HCT116 (cell line): ENCODE results near the gene PTPRS. TPM values are rescaled to one million over a fixed set of nuclear protein-coding genes. Genes with fewer than 3 reads are reported as not detected.

Experiments used
- ATAC-seq: fragments of 200-7000 bp; cut with Tn5 transposase; 2 replicates; pipeline ENCODE4 v1.9.1; 2020; ENCODE audit warnings: mild to moderate bottlenecking, moderate library complexity
- BruUV-seq: library from RNA; stranded (reverse); fragments of 400-500 nt; replicated peaks from 2 replicates; lab custom pipeline; 2021; lab: Mats Ljungman, UMichigan
- CTCF ChIA-PET: fragments of 300-600 bp; sonication (Branson Sonifier 250); formaldehyde crosslinking; loops from one replicate; lab custom pipeline; 2021; ENCODE audit warnings: antibody characterized with exemption; lab: Charles Lee
- POLR2A ChIA-PET: fragments of 300-600, 350-600 bp; sonication (Branson Sonifier 250); formaldehyde crosslinking; loops from one replicate; lab custom pipeline; 2021; ENCODE audit warnings: antibody characterized with exemption; lab: Charles Lee
- RAD21 ChIA-PET, 2 experiments: fragments of 300-600 bp; sonication (Branson Sonifier 250); formaldehyde crosslinking; loops; one replicate each; lab custom pipeline; 2023; ENCODE audit warnings: low total read pairs in 2 of 2; ENCODE audit not compliant: uncharacterized antibody in 2 of 2, unreplicated experiment in 2 of 2, low non-redundant PET in 1 of 2; lab: Charles Lee
- DNase-seq: peaks from one replicate; pipeline ENCODE4 v3.0.0-alpha.2; 2010; ENCODE audit warnings: low read depth, low spot score
- H2AFZ ChIP-seq: fragments of 200-600 bp; shearing (Covaris generic), sonication (generic); 2 replicates; pipeline ENCODE4 v1.6.1; 2017; ENCODE audit warnings: low read depth, mixed run types, mixed read lengths, antibody characterized with exemption, low read length; ENCODE audit not compliant: poor library complexity, severe bottlenecking
- H3K27ac ChIP-seq: 2 replicates; pipeline ENCODE4 v1.5.1; 2012; ENCODE audit warnings: low read depth, low read length
- H3K27me3 ChIP-seq: fragments of 200-600 bp; sonication (generic); 2 replicates; pipeline ENCODE4 v1.6.1; 2016; ENCODE audit warnings: mixed run types, low read length, mixed read lengths; ENCODE audit not compliant: insufficient read depth
- H3K36me3 ChIP-seq, 2 experiments: fragments of 200-500 bp in 1 of 2; fragments of 200-600 bp in 1 of 2; sonication (Bioruptor generic) in 1 of 2; sonication (generic) in 1 of 2; 2 replicates each; pipeline versions ENCODE4 v1.5.1 to v1.6.1; 2014 to 2016; ENCODE audit warnings: low read length in 2 of 2, inconsistent platforms in 1 of 2, mixed read lengths in 1 of 2, mixed run types in 1 of 2; ENCODE audit not compliant: insufficient read depth in 2 of 2, control insufficient read depth in 1 of 2
- H3K4me1 ChIP-seq, 2 experiments: fragments of 200-600 bp in 1 of 2; sonication (generic) in 1 of 2; 2 replicates each; pipeline versions ENCODE4 v1.5.1 to v1.6.1; 2012 to 2017; ENCODE audit warnings: low read length in 2 of 2, inconsistent platforms in 1 of 2, mild to moderate bottlenecking in 1 of 2, mixed read lengths in 1 of 2, mixed run types in 1 of 2, moderate library complexity in 1 of 2; ENCODE audit not compliant: insufficient read depth in 2 of 2, control insufficient read depth in 1 of 2
- H3K4me2 ChIP-seq: fragments of 200-600 bp; sonication (generic); 2 replicates; pipeline ENCODE4 v1.6.1; 2017; ENCODE audit warnings: mixed run types, low read length, mixed read lengths
- H3K4me3 ChIP-seq, 2 experiments: fragments of 200-600 bp in 1 of 2; sonication (generic) in 1 of 2; replicated peaks in 1 of 2; 2 replicates each; pipeline ENCODE4 v1.5.1; 2011 to 2016; ENCODE audit warnings: low read length in 2 of 2, control low read depth in 1 of 2, low read depth in 1 of 2, mild to moderate bottlenecking in 1 of 2, mixed read lengths in 1 of 2, mixed run types in 1 of 2
- H3K79me2 ChIP-seq: fragments of 200-600 bp; sonication (generic); 2 replicates; pipeline ENCODE4 v1.6.1; 2017; ENCODE audit warnings: mild to moderate bottlenecking, mixed run types, low read length, moderate library complexity, mixed read lengths; ENCODE audit not compliant: insufficient read depth
- H3K9ac ChIP-seq: fragments of 200-600 bp; sonication (generic); 2 replicates; pipeline ENCODE4 v1.6.1; 2016; ENCODE audit warnings: low read length, mixed read lengths
- H3K9me2 ChIP-seq: fragments of 200-600 bp; sonication (generic), shearing (Covaris generic); 2 replicates; pipeline ENCODE4 v1.6.1; 2017; ENCODE audit warnings: mixed run types, mild to moderate bottlenecking, moderate library complexity; ENCODE audit not compliant: insufficient read depth
- H3K9me3 ChIP-seq, 2 experiments: fragments of 200-500 bp in 1 of 2; fragments of 200-600 bp in 1 of 2; sonication (Bioruptor generic) in 1 of 2; sonication (generic) in 1 of 2; 2 replicates each; pipeline ENCODE4 v1.6.1; 2014 to 2017; ENCODE audit warnings: low read length in 2 of 2, mixed read lengths in 2 of 2, inconsistent platforms in 1 of 2, low read depth in 1 of 2, mild to moderate bottlenecking in 1 of 2, mixed run types in 1 of 2, moderate library complexity in 1 of 2; ENCODE audit not compliant: control insufficient read depth in 1 of 2, insufficient read depth in 1 of 2
- H4K20me1 ChIP-seq: fragments of 200-600 bp; sonication (generic), shearing (Covaris generic); 2 replicates; pipeline ENCODE4 v1.6.1; 2017; ENCODE audit warnings: mixed run types, mild to moderate bottlenecking, moderate library complexity; ENCODE audit not compliant: insufficient read depth
- CBX3 ChIP-seq: IDR thresholded peaks from 2 replicates; pipeline ENCODE4 v1.6.1; 2012; ENCODE audit warnings: low read depth
- CEBPB ChIP-seq: IDR thresholded peaks from 2 replicates; pipeline ENCODE4 v1.6.1; 2012; ENCODE audit warnings: low read depth
- ELF1 ChIP-seq: IDR thresholded peaks from 2 replicates; pipeline ENCODE4 v1.6.1; 2012; ENCODE audit warnings: low read depth, borderline replicate concordance
- EZH2 ChIP-seq: fragments of 200-600 bp; sonication (generic); IDR thresholded peaks from 2 replicates; pipeline ENCODE4 v1.6.1; 2017; ENCODE audit warnings: antibody characterized with exemption, mixed run types
- EZH2phosphoT487 ChIP-seq: fragments of 200-600 bp; IDR thresholded peaks from 2 replicates; pipeline ENCODE4 v1.6.1; 2018; ENCODE audit warnings: antibody characterized with exemption, borderline replicate concordance
- POLR2AphosphoS5 ChIP-seq: IDR thresholded peaks from 2 replicates; pipeline ENCODE4 v1.6.1; 2011; ENCODE audit warnings: mild to moderate bottlenecking, low read depth, low read length, moderate library complexity
- RAD21 ChIP-seq: IDR thresholded peaks from 2 replicates; pipeline ENCODE4 v1.6.1; 2012; ENCODE audit warnings: low read depth, mild to moderate bottlenecking
- SRF ChIP-seq: IDR thresholded peaks from 2 replicates; pipeline ENCODE4 v1.6.1; 2012; ENCODE audit warnings: low read depth
- YY1 ChIP-seq: IDR thresholded peaks from 2 replicates; pipeline ENCODE4 v1.6.1; 2011; ENCODE audit warnings: low read length, low read depth, moderate library complexity, mild to moderate bottlenecking; ENCODE audit not compliant: insufficient replicate concordance; ENCODE audit errors: extremely low read depth
- ZBTB33 ChIP-seq: IDR thresholded peaks from 2 replicates; pipeline ENCODE4 v1.6.1; 2011; ENCODE audit warnings: mild to moderate bottlenecking, low read length, moderate library complexity; ENCODE audit not compliant: insufficient replicate concordance; ENCODE audit errors: extremely low read depth
- ZFX ChIP-seq: fragments of 450-650 bp; IDR thresholded peaks from 2 replicates; pipeline ENCODE4 v1.6.1; 2017
- intact Hi-C: fragments of 100-400 bp; cut with micrococcal nuclease; formaldehyde crosslinking; loops from 2 replicates; pipeline ENCODE4 v1.10.0; 2022
- total RNA-seq: library from RNA; stranded (reverse); gene quantifications from one replicate; pipeline ENCODE4 v1.2.1, GENCODE V29; 2021; ENCODE audit not compliant: unreplicated experiment
- TF ChIP-seq, protein P1 (sequence below): IDR thresholded peaks from 2 replicates; pipeline ENCODE4 v1.6.1; 2012

PTPRS gene
- total RNA-seq, 1 experiment from 2014 or later: 123 TPM

DNA sequence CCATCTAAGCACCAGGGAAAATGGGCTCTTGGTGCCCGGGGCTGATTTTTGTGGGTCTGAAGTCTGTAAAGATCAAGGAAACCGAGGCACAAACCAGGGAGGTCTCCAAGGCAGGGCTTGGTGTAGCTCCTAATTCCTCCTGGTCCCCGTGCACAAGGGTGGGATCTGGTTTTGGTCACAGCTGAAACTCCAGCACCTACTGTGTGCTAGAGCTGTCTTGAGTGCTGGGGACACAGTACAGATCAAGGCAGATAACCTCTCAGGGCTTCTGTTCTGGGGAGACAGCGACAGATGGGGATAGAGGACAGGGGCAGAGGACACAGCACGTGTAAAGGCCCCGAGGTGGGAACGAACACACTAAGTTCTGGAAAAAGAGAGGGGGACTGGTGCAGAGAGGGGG, 37.4 kb downstream of the PTPRS start:
- BruUV-seq: no TSS peak
- intact Hi-C loops: no loop called here
- no peaks in the 10 kb centered on the region for H3K79me2 ChIP-seq
- DNase-seq (no peak), ATAC-seq (no peak)
- H3K36me3 ChIP-seq: no peaks in the 10 kb centered on the region
- H3K4me3 ChIP-seq: no peak overlapping the region
- H2AFZ ChIP-seq: no peak overlapping the region
- ChIA-PET CTCF (no interaction called here), RAD21 (no interaction called here), POLR2A (no interaction called here)
- H3K9me2 ChIP-seq: no peaks in the 10 kb centered on the region
- no peak for TF ChIP-seq EZH2phosphoT487
- TF ChIP-seq RAD21: no peak
- no peak for TF ChIP-seq CEBPB
- TF ChIP-seq ZBTB33: no peak
- H3K27ac ChIP-seq: no peak overlapping the region
- H3K4me2 ChIP-seq: no peak overlapping the region
- H3K4me1 ChIP-seq: peaks cover 3 to 9% of the 10 kb centered on the region in 2 experiments; a peak in 2 of 4 replicates
- no peaks in the 10 kb centered on the region for H3K9me3 ChIP-seq
- no peaks in the 10 kb centered on the region for H4K20me1 ChIP-seq
- no peaks in the 10 kb centered on the region for H3K27me3 ChIP-seq
- no peak overlapping the region for H3K9ac ChIP-seq

GRCh38 chr19:5302396-5302795, 38.2 kb downstream of the PTPRS start:
- RAD21 ChIA-PET: no interaction called here
- TF ChIP-seq ZBTB33 (no peak), ELF1 (no peak), SRF (no peak), RAD21 (no peak), CEBPB (no peak), CBX3 (no peak), ZFX (no peak), POLR2AphosphoS5 (no peak), YY1 (no peak), EZH2phosphoT487 (no peak), EZH2 (no peak)
- TF ChIP-seq, protein P1, sequence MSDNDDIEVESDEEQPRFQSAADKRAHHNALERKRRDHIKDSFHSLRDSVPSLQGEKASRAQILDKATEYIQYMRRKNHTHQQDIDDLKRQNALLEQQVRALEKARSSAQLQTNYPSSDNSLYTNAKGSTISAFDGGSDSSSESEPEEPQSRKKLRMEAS: no peak

More at GRCh38 chr19:5302396-5302795, 38.2 kb downstream of the PTPRS start:
- Histone ChIP-seq H3K4me1 (peaks cover 3 to 8% of the 10 kb centered on the region in 2 experiments; a peak in 2 of 4 replicates), H3K9me2 (no peaks in the 10 kb centered on the region), H4K20me1 (no peaks in the 10 kb centered on the region), H3K4me2 (no peak overlapping the region), H3K79me2 (no peaks in the 10 kb centered on the region), H3K27ac (no peak overlapping the region), H3K36me3 (no peaks in the 10 kb centered on the region), H3K4me3 (no peak overlapping the region), H2AFZ (no peak overlapping the region), H3K9ac (no peak overlapping the region), H3K9me3 (no peaks in the 10 kb centered on the region), H3K27me3 (no peaks in the 10 kb centered on the region)
- intact Hi-C loops: no loop called here
- ATAC-seq (no peak), DNase-seq (no peak)
- ChIA-PET CTCF (no interaction called here), POLR2A (no interaction called here)
- no TSS peak for BruUV-seq
